Measurements from ENCODE around the gene HOXB3. TPM values are rescaled to one million over a fixed set of nuclear protein-coding genes. Genes with fewer than 3 reads are reported as not detected.

The HOXB3 gene
- total and polyA plus RNA-seq, 7 donors: 0.96 to 8.8 (median 1.5) TPM

DNA sequence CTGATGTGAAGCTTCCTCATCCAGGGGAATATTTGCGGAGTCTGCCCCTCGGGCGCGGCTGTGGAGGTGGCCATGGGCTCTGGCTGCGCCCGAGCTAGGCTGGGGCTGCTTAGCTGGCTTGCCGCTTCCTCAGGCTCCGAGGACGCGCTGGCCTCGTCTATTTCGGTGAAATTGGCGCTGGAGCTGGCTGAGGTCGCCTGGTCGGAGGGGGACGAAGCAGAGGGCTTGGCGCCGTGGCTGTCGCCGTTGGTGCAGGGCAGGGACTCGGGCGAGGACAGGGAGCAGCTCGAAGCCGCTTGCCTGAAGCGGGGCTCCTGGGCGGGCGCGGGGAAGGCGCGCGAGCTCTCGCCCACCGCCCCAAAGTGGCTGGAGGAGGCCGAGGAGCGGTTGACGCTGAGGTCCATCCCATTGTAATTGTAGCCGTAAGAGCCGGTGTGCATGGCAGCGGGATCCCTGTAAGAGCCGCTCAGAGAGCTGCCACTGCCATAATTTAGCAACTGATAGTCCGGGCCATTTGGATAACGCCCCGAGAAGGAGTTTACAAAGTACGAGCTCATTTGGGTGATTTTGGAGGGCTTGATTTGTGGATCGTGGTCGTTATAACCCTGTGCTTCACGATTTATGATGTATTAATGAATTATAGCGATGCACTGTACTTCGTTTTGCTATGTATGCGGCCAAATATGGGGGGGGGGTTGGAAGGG, 3.2 kb upstream of the HOXB3 start, which contains the start of gene HOXB5:
Gene HOXB5, minus strand, starts transcription at position 654 of the 704 bp plus-strand sequence. Its CDS starts 97 bp downstream, at position 557.
- intact Hi-C loops (cut with DNase I): loop anchor here in 1 of 2 donors (10.0 kb wide), 1 partner anchor 568 kb away; no protein-coding TSS in a partner anchor
- Histone ChIP-seq H3K27me3 (ENCODE audit: insufficient read depth in 3 of 3, low read length in 2 of 3) (peaks cover 0 to 86% (median 39%) of the 10 kb centered on the region in 3 donors), H3K27ac (no peak within 1 kb of the TSS), H3K36me3 (ENCODE audit: insufficient read depth in 1 of 2, low read depth in 1 of 2) (no peaks in the 10 kb centered on the region), H3K4me1 (peaks cover 6% of the 10 kb centered on the region), H3K4me3 (peak within 1 kb of the TSS; percentile 50), H3K9me3 (no peaks in the 10 kb centered on the region)
- ATAC-seq: peak in 1 of 4 donors; percentile 19
- DNase-seq: no peak
- TF ChIP-seq, protein P1, sequence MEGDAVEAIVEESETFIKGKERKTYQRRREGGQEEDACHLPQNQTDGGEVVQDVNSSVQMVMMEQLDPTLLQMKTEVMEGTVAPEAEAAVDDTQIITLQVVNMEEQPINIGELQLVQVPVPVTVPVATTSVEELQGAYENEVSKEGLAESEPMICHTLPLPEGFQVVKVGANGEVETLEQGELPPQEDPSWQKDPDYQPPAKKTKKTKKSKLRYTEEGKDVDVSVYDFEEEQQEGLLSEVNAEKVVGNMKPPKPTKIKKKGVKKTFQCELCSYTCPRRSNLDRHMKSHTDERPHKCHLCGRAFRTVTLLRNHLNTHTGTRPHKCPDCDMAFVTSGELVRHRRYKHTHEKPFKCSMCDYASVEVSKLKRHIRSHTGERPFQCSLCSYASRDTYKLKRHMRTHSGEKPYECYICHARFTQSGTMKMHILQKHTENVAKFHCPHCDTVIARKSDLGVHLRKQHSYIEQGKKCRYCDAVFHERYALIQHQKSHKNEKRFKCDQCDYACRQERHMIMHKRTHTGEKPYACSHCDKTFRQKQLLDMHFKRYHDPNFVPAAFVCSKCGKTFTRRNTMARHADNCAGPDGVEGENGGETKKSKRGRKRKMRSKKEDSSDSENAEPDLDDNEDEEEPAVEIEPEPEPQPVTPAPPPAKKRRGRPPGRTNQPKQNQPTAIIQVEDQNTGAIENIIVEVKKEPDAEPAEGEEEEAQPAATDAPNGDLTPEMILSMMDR (IDR thresholded peaks at IDR 0.05): no peak
- WGBS, 3 donors: 11 to 16% (median 12%) methylated on average over 49 to 50 of the region's 50 CpGs

DNA sequence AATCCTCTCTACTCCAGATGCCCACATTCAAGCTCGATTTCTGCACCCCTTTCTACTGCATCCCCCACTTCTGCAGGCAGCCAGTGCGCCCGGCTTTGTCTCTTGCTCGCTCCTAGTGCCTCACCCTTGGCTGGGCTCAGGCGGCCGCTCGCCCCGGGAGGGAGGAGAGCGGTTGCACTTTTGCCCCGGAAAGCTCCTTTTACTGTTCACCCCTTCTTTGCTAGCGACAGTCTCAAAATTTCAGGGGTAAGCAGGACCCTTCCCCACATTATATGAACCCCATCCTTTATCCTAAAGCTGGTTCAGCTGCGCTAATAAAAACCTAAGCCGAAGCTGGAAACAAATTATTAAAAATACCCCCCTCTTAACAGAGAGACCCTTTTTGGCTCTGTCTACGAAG, 2.5 kb upstream of the HOXB3 start:
- peaks cover 0 to 84% (median 37%) of the 10 kb centered on the region in 3 donors for H3K27me3 ChIP-seq (ENCODE audit: insufficient read depth in 3 of 3, low read length in 2 of 3)
- no peak for ATAC-seq
- DNase-seq: no peak
- intact Hi-C loops (cut with DNase I): loop anchor here in 1 of 2 donors (10.0 kb wide), 1 partner anchor 568 kb away; no protein-coding TSS in a partner anchor
- no peaks in the 10 kb centered on the region for H3K9me3 ChIP-seq
- H3K27ac ChIP-seq: no peak overlapping the region
- peaks cover 3% of the 10 kb centered on the region for H3K4me1 ChIP-seq
- 36 to 51% (median 38%) methylated on average over 14 of the region's 14 CpGs for WGBS, 3 donors
- TF ChIP-seq, protein P1 (IDR thresholded peaks at IDR 0.05): no peak
- no peaks in the 10 kb centered on the region for H3K36me3 ChIP-seq (ENCODE audit: insufficient read depth in 1 of 2, low read depth in 1 of 2)
- H3K4me3 ChIP-seq: no peak overlapping the region

DNA sequence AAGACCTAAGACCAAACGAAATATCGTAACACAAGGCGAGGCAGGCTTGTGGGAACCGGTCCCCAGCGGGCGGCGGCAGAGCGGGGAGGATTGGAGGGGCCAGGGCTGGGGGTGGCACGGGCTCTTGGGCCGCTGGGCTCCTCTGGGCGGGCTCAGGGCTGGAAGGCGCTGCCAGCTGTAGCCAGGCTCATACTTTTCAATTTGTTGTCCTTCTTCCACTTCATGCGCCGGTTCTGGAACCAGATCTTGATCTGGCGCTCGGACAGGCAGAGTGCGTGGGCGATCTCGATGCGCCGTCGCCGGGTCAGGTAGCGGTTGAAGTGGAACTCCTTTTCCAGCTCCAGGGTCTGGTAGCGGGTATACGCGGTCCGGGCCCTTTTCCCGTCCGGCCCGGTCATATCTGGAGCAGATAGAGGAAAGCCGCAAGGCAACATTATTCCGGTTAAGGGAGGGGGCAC, 2.0 kb upstream of the HOXB3 start:
- Histone ChIP-seq H3K9me3 (no peaks in the 10 kb centered on the region), H3K4me3 (no peak overlapping the region), H3K4me1 (no peaks in the 10 kb centered on the region), H3K27ac (no peak overlapping the region), H3K36me3 (ENCODE audit: insufficient read depth in 1 of 2, low read depth in 1 of 2) (no peaks in the 10 kb centered on the region), H3K27me3 (ENCODE audit: insufficient read depth in 3 of 3, low read length in 2 of 3) (peaks cover 0 to 82% (median 36%) of the 10 kb centered on the region in 3 donors)
- TF ChIP-seq, protein P1 (IDR thresholded peaks at IDR 0.05): no peak
- ATAC-seq: no peak
- 55 to 65% (median 59%) methylated on average over 32 to 33 of the region's 33 CpGs for WGBS, 3 donors
- DNase-seq: no peak
- intact Hi-C loops (cut with DNase I): loop anchor here in 1 of 2 donors (10.0 kb wide), 1 partner anchor 567 kb away; no protein-coding TSS in a partner anchor

DNA sequence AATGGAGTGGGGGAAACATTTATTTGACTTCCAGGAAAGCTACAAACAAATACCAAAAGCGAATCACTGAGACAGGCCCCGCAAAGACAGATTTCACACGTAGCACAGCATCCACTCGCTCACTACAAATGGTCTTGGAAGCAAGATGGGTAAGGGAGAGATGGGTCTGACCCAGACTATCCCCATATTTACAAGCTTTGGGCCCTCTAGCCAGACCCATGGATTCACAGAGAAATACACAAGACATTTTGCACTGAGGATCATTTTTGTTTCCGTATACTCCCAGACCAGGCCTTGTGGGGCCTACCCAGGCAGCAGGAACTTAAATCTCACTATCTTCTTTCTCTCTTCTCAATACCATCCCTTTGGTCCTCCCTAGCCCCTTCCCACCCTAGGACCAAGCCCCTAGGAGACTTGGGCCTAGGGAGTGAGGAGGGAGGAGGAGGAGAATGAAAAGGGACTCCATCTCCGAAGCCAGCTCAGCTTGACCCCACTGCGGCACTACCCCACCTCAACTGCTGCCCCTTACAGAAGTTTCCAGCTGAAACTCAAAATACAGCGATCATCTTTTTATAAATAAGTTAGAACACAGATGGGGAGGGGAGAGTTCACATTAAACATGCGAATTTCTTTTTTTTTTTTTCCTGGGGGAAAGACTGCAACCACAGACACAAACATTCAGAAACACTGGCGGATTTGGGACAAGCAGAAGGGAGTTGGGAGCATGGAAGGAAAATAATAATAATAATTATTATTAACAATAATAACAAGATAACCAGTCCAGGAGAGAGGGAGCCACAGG, 1.4 kb upstream of the HOXB3 start:
- DNase-seq (no peak), ATAC-seq (no peak)
- WGBS, 3 donors: 94 to 97% (median 96%) methylated on average over 10 of the region's 10 CpGs
- Histone ChIP-seq H3K9me3 (no peaks in the 10 kb centered on the region), H3K4me3 (no peak overlapping the region), H3K4me1 (no peaks in the 10 kb centered on the region), H3K36me3 (ENCODE audit: insufficient read depth in 1 of 2, low read depth in 1 of 2) (no peaks in the 10 kb centered on the region), H3K27ac (no peak overlapping the region), H3K27me3 (ENCODE audit: insufficient read depth in 3 of 3, low read length in 2 of 3) (peaks cover 0 to 83% (median 34%) of the 10 kb centered on the region in 3 donors)
- intact Hi-C loops (cut with DNase I): loop anchor here in 1 of 2 donors (10.0 kb wide), 1 partner anchor 567 kb away; no protein-coding TSS in a partner anchor
- TF ChIP-seq, protein P1 (IDR thresholded peaks at IDR 0.05): no peak
